ENCODE results near the gene CYP3A4.
"Not testable (repeated sequence)": the region's sequence is repeated elsewhere in the genome, so short reads cannot be mapped to it uniquely, and the experiment has no call there.

The CYP3A4 gene

GRCh38 chr7:99723201-99723600 is 60.8 kb downstream of the CYP3A4 start:
- not testable (repeated sequence) for DNase-seq (ENCODE audit: low spot score)

GRCh38 chr7:99720800-99721595 is 63.0 kb downstream of the CYP3A4 start:
- DNase-seq (ENCODE audit: low spot score): no peak

DNA sequence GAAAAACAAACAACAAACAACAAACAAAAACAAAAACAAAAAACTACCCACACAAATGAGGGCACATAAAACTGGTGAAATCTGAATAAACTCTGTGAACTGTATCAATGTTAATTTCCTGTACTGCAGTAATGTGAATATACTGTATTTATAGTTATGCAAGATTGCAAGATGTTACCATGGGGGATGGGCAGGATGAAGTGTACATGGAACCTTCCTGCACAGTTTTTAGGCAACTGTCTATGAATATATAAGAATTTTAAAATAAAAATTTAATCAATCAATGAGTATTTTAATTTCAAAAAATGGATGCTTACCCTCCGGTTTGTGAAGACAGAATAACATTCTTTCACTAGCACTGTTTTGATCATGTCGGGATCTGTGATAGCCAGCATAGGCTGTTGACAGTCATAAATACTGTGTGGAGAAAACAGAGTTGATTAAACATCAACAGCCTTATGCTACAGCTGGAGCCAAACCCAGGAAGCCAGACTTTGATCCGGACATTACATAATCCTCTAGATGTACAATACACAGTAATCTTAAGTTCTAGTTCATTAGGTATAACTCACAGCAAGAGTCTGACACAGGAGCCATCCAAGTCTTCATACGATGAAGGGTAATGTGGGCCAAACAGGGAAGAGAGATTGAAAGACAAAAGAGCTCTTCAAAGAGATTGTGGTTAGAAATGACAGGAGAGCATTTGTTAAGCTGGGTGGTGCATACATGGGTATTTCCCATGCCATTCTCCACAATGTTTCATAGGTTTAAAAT is 63.8 kb downstream of the CYP3A4 start:
- DNase-seq (ENCODE audit: low spot score): no peak

DNA sequence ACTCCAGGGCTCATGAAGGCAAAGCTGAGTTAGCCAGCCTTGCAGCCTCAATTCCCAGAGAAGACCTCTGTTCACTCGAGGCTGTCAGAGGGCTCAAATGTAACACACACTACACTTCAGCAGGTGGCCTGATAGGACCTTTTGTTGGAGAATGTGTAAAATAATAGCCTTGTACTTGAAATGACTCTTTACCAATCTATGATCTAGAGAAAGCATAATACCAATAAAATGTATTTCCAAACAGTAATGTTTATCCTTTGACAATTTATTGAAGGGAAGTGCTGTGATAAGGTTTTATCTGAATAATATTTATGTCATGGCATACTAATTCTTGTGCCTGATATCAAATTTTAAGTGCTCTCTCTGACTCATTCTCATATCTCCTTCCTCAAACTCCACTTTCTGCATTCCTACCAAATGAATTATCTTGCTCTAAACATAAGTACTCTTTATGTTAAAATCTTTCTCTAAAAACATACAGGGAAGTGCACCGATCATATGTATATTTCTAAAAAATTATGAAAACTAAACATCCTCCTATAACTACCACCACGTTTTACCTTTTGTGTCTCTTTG is 69.9 kb downstream of the CYP3A4 start:
- no peak for DNase-seq (ENCODE audit: low spot score)

DNA sequence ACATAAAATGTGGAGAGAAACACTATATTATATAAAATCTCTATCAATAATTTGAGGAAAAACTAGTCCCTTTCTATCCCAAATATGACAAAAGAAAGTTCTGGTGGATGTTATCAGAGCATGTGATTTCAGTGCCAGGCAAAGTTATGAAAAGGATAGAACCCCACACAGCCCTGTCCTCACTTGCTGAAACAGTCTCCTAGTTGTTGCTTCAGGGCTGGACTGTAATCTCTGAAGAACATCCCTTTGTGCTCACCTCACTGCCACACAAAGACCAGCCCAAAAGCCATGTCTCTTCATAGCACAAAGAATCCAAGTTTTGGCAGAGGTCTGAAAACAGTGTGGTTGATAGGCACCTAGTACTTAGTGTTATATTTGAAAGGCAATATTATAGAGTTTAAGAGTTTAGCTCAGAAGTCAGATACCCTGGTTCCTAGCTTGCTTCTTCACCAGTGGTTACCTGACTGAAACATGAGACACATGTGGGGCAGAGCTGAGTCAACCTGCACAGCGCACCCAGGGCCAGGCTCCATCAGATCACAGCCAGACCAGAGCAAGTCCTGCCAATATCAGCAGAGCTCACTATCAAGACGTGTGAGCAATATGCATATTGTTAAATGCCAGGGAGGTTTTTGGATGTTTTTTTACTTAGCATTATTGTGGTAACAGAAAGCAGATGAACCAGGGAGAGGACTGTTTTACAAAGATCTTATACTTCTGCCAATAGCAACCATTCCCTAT is 74.0 kb downstream of the CYP3A4 start:
- DNase-seq (ENCODE audit: low spot score): no peak

- no peak for DNase-seq (ENCODE audit: low spot score)
Measured at GRCh38 chr7:99709260-99709659, 74.7 kb downstream of the CYP3A4 start.

DNA sequence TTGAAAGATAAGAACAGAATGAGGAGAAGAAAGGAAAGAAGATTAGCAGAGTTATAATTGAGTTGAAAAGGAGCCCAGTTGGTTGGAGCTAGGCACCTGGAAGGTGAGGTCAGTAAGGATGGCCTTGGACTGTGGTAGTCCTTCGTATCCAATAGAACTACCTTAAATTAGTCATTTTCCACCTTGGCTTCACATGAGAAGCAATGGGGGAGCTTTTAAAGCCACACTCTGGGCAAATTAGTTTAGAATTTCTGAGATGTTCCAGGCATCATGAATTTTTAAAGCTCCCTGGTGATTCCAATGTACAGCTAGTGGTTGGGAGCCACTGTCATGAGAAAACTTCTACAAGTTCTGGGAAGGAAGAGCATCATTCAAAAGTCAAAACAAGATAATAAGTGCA is 76.9 kb downstream of the CYP3A4 start:
- DNase-seq (ENCODE audit: low spot score): no peak
